NCI-H1694 treated with DMSO at 0.1 percent for 48 hours (cell line): ENCODE results near the gene IFT52.

ENCODE experiments used
- DNase-seq: peaks from one replicate; lab custom pipeline; 2025; lab: John Stamatoyannopoulos, UW

Gene IFT52

DNA sequence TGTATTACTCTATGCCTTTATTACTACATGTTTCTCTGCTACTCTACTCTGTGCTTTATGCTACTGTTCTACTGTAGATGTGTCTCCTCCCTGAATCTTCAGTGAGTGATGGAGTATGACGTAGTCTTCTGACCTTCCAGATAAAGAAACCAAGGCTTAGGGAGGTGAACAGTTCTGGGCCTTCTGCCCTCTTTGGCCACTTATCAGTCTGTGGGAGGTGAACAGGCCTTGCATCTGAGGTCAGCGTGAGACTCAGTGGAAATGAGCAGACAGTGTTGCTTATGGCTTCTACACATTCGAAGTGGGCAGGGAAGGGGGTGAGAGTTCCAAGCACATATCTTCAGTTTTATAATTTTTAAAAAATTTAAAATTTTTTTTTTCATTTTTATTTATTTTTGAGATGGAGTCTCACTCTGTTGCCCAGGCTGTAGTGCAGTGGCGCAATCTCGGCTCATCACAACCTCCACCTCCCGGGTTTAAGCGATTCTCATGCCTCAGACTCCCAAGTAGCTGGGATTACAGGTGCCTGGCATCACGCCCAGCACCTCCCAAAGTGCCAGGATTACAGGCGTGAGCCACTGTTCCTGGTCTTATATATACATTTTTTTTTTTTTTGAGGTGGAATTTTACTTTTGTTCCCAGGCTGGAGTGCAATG, 100.3 kb downstream of the IFT52 start:
- DNase-seq: no peak

DNA sequence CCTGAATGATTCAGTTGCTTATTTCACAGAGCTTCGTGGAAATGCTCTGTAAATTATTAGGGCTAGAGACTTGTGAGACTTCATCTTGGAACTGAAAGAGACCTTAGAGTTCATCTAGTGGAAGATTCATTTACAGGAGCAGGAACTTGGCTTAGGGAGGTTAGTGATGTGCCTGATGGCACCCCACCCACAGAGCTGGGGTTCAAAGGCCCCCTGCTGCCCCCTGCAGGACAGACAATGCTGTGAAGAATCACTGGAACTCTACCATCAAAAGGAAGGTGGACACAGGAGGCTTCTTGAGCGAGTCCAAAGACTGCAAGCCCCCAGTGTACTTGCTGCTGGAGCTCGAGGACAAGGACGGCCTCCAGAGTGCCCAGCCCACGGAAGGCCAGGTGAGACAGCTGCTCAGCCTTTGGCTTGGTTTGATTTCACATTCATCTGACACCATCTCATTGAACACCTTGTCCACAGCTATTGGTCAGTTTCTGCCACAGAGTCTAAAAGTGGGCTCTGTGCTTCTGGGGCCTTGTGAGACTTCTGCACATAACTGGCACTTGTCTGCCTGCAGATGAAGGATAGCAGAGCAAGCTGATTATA, 101.3 kb downstream of the IFT52 start:
- DNase-seq: no peak

DNA sequence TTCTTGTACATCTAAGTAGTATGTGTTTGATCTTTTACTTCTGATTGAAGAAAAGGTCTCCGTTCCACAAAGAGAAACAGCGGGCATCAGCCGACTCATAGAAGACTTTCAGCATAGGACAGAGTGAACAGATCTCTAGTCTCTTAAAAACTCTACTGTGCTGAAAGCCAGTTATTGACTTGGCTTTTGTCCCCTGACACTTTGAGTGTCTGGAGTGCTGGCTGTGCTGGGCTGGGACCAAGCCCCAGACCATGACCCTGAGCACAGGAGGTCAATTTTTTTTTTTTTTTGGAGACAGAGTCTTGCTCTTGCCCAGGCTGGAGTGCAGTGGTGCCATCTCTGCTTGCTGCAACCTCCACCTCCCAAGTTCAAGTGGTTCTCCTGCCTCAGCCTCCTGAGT, 104.0 kb downstream of the IFT52 start:
- DNase-seq: no peak

DNA sequence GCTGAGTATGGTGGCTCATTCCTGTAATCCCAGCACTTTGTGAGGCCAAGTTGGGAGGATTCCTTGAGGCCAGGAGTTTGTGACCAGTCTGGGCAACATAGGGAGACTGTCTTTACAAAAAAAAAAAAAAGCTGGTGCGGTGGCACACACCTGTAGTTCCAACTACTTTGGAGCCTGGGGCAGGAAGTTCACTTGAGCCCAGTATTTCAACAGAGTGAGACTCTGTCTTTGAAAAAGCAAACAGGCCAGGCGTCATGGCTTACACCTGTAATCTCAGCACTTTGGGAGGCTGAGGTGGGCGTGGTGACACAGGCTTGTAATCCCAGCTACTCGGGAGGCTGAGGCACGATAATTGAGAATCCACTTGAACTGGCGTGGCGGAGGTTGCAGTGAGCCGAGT, 104.8 kb downstream of the IFT52 start:
- DNase-seq: no peak
